AG09309 (cell line): Measurements from ENCODE around the gene XRN2.

Experiments used
- DNase-seq: peaks from one replicate; pipeline ENCODE4 v3.0.0-alpha.2; 2010; ENCODE audit warnings: low read depth
- H3K4me3 ChIP-seq: 2 replicates; pipeline ENCODE4 v1.5.1; 2011; ENCODE audit warnings: mild to moderate bottlenecking, low read depth, low read length, moderate library complexity; ENCODE audit not compliant: control insufficient read depth
- CTCF ChIP-seq: IDR thresholded peaks from 2 replicates; pipeline ENCODE4 v1.5.1; 2011; ENCODE audit warnings: mild to moderate bottlenecking, low read depth, low read length, inconsistent platforms; ENCODE audit not compliant: insufficient read depth, control insufficient read depth; ENCODE audit errors: missing control alignments

Gene XRN2

GRCh38 chr20:21390768-21391167, 87.6 kb downstream of the XRN2 start:
- no peak overlapping the region for H3K4me3 ChIP-seq
- no peak for TF ChIP-seq CTCF

GRCh38 chr20:21391185-21391971, 88.2 kb downstream of the XRN2 start:
- no peak overlapping the region for H3K4me3 ChIP-seq
- no peak for DNase-seq
- no peak for TF ChIP-seq CTCF

More at GRCh38 chr20:21390768-21391167, 87.6 kb downstream of the XRN2 start:
- DNase-seq: no peak

GRCh38 chr20:21391972-21392352, 88.8 kb downstream of the XRN2 start:
- no peak for TF ChIP-seq CTCF
- no peak overlapping the region for H3K4me3 ChIP-seq
- DNase-seq: no peak

GRCh38 chr20:21393166-21393565, 90.0 kb downstream of the XRN2 start:
- TF ChIP-seq CTCF: no peak
- no peak overlapping the region for H3K4me3 ChIP-seq
- no peak for DNase-seq

- TF ChIP-seq CTCF: no peak
- DNase-seq: no peak
- no peak overlapping the region for H3K4me3 ChIP-seq
Observed at GRCh38 chr20:21393816-21394519, 90.8 kb downstream of the XRN2 start.

GRCh38 chr20:21394551-21394950, 91.4 kb downstream of the XRN2 start:
- no peak for DNase-seq
- no peak overlapping the region for H3K4me3 ChIP-seq
- no peak for TF ChIP-seq CTCF
